AG09309 (cell line): ENCODE results near the gene AP4B1.

Experiments
- DNase-seq: peaks from one replicate; pipeline ENCODE4 v3.0.0-alpha.2; 2010; ENCODE audit warnings: low read depth
- H3K4me3 ChIP-seq: 2 replicates; pipeline ENCODE4 v1.5.1; 2011; ENCODE audit warnings: mild to moderate bottlenecking, low read depth, low read length, moderate library complexity; ENCODE audit not compliant: control insufficient read depth
- CTCF ChIP-seq: IDR thresholded peaks from 2 replicates; pipeline ENCODE4 v1.5.1; 2011; ENCODE audit warnings: mild to moderate bottlenecking, low read depth, low read length, inconsistent platforms; ENCODE audit not compliant: insufficient read depth, control insufficient read depth; ENCODE audit errors: missing control alignments

Gene AP4B1

GRCh38 chr1:113899111-113899510 lies 5.5 kb downstream of the AP4B1 start:
- TF ChIP-seq CTCF = no peak
- no peak overlapping the region for H3K4me3 ChIP-seq
- DNase-seq = no peak

- TF ChIP-seq CTCF = no peak
- no peak for DNase-seq
- no peak overlapping the region for H3K4me3 ChIP-seq
Observed at GRCh38 chr1:113898241-113898814, 6.3 kb downstream of the AP4B1 start.

GRCh38 chr1:113895961-113896360 lies 8.6 kb downstream of the AP4B1 start:
- no peak for TF ChIP-seq CTCF
- DNase-seq = no peak
- no peak overlapping the region for H3K4me3 ChIP-seq

- H3K4me3 ChIP-seq = no peak overlapping the region
- TF ChIP-seq CTCF = no peak
- DNase-seq = no peak
Observed at GRCh38 chr1:113895098-113895497, 9.5 kb downstream of the AP4B1 start.

GRCh38 chr1:113893267-113893666 lies 11.3 kb downstream of the AP4B1 start:
- DNase-seq = no peak
- H3K4me3 ChIP-seq = no peak overlapping the region
- TF ChIP-seq CTCF = no peak

- TF ChIP-seq CTCF = no peak
- no peak overlapping the region for H3K4me3 ChIP-seq
- DNase-seq = no peak
Observed at GRCh38 chr1:113891631-113892220, 12.9 kb downstream of the AP4B1 start.
